Ovary (tissue), 3 donors: ENCODE results near the gene EEFSEC.

Experiments used
- EP300 ChIP-seq: sonication (generic); formaldehyde crosslinking; IDR thresholded peaks from one replicate; pipeline ENCODE4 v1.6.1; 2017; ENCODE audit warnings: antibody characterized with exemption
- POLR2A ChIP-seq: fragments of 450-650 bp; IDR thresholded peaks from one replicate; pipeline ENCODE4 v1.6.1; 2017; ENCODE audit warnings: antibody characterized with exemption, mild to moderate bottlenecking, moderate library complexity
- TF ChIP-seq, protein P1 (sequence below), 3 donors: fragments of 450-650 bp in 2 of 3; fragments of 200-600 bp in 1 of 3; IDR thresholded peaks; one replicate each; pipeline versions ENCODE4 v1.5.1 to v1.8.0; 2016 to 2022; ENCODE audit warnings: antibody characterized with exemption in 3 of 3, mild to moderate bottlenecking in 1 of 3
- donor health status: DM: no; HTN: no; CAD: no.

DNA sequence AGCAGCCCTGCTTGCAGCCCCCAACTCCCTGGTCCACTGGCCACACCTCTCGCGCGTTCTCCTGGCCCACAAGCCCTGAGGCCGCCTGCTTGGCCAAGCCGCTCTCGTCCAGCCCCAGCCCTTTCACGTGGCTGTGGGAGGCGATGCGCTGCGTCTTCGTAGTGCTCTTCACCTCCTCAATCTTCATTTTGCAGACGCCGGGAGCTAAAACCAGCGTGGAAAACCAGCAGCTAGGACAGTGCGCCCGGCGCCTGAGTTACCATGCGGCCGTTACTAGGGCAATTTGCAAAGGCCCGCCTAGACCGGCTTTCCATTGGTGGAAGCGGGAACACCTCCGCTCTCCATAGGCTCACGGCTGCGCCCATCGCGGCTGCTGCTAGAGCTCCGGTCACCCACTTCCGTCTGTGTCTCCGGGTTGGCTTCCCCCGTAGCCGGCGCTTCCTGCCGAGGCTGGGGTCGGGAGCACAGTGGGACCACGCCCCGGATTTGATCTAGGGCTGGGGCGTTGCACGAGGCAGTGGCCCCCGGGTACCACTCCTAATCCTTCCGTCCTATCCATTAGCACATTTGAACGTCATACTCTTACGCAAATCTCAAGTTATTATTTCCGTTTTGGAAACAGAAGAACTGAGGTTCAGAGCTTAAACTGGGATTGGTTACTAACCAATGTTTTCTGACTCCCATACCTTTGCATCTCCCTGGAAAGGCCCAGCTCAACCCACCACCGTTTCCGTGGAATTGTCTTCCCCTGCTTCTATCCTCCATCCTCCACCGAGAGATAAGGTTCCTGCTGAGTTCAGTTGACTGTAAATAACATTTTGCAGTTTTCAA lies 29.5 kb upstream of the EEFSEC start, which contains the start of gene RUVBL1:
- TF ChIP-seq, protein P1, sequence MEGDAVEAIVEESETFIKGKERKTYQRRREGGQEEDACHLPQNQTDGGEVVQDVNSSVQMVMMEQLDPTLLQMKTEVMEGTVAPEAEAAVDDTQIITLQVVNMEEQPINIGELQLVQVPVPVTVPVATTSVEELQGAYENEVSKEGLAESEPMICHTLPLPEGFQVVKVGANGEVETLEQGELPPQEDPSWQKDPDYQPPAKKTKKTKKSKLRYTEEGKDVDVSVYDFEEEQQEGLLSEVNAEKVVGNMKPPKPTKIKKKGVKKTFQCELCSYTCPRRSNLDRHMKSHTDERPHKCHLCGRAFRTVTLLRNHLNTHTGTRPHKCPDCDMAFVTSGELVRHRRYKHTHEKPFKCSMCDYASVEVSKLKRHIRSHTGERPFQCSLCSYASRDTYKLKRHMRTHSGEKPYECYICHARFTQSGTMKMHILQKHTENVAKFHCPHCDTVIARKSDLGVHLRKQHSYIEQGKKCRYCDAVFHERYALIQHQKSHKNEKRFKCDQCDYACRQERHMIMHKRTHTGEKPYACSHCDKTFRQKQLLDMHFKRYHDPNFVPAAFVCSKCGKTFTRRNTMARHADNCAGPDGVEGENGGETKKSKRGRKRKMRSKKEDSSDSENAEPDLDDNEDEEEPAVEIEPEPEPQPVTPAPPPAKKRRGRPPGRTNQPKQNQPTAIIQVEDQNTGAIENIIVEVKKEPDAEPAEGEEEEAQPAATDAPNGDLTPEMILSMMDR (IDR thresholded peaks at IDR 0.05) = no peak
- TF ChIP-seq POLR2A (no peak), EP300 (no peak)
